ENCODE measurements around the gene CARMIL1.

DNA sequence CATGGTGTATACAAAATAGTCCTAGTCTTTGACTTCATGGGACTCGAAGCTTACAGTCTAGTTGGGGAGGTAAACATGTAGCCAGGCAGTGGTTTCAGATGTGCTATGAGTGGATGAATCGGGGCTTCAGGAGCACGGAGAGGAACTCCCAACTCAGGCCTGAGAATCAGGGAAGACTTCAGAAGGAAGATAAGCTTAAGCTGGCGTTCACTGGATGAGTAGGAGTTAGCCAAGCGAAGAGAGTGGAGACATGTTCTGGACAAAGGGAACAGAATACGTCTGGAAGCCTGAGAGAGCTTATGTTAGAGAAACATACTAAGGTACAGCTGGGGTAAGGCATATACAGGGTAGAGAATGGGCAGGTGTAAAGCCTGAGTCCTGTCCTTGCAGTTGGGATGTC lies 8.8 kb downstream of the CARMIL1 start:
- no peak for TF ChIP-seq POLR2A (IDR thresholded peaks at IDR 0.05)
- TF ChIP-seq, protein P1, sequence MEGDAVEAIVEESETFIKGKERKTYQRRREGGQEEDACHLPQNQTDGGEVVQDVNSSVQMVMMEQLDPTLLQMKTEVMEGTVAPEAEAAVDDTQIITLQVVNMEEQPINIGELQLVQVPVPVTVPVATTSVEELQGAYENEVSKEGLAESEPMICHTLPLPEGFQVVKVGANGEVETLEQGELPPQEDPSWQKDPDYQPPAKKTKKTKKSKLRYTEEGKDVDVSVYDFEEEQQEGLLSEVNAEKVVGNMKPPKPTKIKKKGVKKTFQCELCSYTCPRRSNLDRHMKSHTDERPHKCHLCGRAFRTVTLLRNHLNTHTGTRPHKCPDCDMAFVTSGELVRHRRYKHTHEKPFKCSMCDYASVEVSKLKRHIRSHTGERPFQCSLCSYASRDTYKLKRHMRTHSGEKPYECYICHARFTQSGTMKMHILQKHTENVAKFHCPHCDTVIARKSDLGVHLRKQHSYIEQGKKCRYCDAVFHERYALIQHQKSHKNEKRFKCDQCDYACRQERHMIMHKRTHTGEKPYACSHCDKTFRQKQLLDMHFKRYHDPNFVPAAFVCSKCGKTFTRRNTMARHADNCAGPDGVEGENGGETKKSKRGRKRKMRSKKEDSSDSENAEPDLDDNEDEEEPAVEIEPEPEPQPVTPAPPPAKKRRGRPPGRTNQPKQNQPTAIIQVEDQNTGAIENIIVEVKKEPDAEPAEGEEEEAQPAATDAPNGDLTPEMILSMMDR (IDR thresholded peaks at IDR 0.05): no peak
